Omental fat pad (tissue), 4 donors: ENCODE data around the gene PLS3. TPM values are rescaled to one million over a fixed set of nuclear protein-coding genes. Genes with fewer than 3 reads are reported as not detected.

ENCODE experiments used
- ATAC-seq: fragments of 150-250 bp; one replicate; pipeline ENCODE4 v1.9.1; 2016; ENCODE audit warnings: mild to moderate bottlenecking, moderate library complexity; ENCODE audit not compliant: low FRiP score
- DNase-seq: peaks from one replicate; pipeline ENCODE4 v3.0.0-alpha.2; 2019; ENCODE audit warnings: low spot score
- total RNA-seq, 4 donors: library from RNA; depleted of rRNA; stranded (reverse); fragments of >200 nt; gene quantifications; one replicate each; pipeline ENCODE4 v1.1.0, GENCODE V29; 2016
- TF ChIP-seq, protein P1 (sequence below), 3 donors: fragments of 450-650 bp; IDR thresholded peaks; one replicate each; pipeline ENCODE4 v1.5.1; 2016 to 2017; ENCODE audit warnings: antibody characterized with exemption in 3 of 3, mild to moderate bottlenecking in 3 of 3, moderate library complexity in 2 of 3

Gene PLS3
- total RNA-seq, 4 donors from 2014 or later: 60.6 to 96.5 (median 63.0) TPM

DNA sequence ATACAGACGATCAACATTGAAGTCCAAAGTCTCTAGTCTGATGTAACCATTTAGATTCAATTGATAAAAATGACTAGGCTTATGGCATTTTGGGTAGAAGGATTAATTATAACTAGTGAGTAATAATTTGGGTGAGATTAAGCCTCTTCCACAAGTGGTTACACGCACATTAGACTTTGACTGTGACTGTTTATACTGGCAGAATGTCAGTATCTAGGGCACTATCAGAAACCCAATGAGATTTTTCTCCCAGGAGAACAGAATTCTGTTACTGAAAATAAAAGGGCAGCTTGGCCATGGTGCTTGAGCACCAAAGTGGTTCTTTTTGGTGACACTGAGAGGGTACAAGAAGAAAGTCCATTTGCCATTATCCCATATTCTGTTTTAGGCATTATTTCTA lies 3.3 kb downstream of the PLS3 start:
- DNase-seq (no peak), ATAC-seq (no peak)
- TF ChIP-seq, protein P1, sequence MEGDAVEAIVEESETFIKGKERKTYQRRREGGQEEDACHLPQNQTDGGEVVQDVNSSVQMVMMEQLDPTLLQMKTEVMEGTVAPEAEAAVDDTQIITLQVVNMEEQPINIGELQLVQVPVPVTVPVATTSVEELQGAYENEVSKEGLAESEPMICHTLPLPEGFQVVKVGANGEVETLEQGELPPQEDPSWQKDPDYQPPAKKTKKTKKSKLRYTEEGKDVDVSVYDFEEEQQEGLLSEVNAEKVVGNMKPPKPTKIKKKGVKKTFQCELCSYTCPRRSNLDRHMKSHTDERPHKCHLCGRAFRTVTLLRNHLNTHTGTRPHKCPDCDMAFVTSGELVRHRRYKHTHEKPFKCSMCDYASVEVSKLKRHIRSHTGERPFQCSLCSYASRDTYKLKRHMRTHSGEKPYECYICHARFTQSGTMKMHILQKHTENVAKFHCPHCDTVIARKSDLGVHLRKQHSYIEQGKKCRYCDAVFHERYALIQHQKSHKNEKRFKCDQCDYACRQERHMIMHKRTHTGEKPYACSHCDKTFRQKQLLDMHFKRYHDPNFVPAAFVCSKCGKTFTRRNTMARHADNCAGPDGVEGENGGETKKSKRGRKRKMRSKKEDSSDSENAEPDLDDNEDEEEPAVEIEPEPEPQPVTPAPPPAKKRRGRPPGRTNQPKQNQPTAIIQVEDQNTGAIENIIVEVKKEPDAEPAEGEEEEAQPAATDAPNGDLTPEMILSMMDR (IDR thresholded peaks at IDR 0.05): no peak

DNA sequence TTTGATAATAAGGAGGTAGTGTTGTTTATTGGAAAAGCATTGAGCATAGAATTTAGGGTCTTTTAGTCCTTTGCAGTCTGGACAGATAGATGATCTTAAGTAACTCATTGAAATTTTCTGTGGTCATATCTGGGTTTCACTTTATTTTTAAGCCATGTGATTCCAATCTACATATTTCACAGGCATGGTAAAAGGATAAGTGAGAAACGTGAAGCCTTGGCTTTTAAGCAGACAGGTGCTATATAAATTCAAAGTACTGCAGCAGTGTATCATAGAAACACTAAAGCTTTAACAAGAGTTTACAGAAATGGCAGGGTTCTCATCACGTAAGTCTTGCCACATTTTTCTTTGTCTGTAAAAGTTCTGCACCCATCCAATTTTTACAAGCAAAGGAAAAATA lies 4.9 kb downstream of the PLS3 start:
- TF ChIP-seq, protein P1 (IDR thresholded peaks at IDR 0.05): no peak
- DNase-seq (no peak), ATAC-seq (no peak)

DNA sequence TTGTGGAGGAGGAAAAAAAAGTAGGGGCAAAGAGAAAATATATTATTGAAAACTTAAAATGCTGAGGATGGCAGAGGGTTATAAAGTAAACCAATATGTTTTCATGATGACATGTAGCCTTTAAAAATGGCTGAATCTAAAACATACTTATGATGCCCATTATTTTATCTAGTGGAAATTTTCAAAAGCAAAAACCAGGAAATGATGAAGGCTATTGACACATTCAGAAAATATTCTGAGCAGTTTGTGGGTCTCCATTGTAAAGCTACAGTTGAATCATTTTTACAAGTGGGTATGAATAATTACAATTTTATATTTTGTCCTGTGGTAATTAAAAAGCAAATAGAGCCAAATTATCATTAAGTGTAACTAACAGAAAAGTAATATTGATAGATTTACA lies 10.7 kb downstream of the PLS3 start:
- TF ChIP-seq, protein P1 (IDR thresholded peaks at IDR 0.05): no peak
- ATAC-seq: no peak
- no peak for DNase-seq

DNA sequence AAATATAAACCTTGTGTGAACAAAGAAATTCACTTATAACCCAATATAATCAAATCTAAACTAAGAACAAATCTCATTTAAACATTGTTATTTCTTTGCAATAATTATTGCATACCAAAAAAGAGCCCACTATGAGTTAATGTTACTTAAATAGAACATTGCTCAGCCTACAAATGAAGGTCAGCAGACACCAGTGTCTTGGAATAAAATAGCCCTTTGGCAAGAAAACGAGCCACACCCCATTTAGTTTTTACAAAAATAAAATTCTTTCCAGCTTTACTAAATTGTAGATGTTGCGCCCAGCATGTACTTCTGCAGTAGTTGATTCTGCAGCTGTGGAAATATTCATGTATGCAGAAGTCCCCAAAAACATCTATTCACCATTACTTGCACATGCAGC lies 12.2 kb downstream of the PLS3 start:
- TF ChIP-seq, protein P1 (IDR thresholded peaks at IDR 0.05): no peak
- ATAC-seq (no peak), DNase-seq (no peak)

DNA sequence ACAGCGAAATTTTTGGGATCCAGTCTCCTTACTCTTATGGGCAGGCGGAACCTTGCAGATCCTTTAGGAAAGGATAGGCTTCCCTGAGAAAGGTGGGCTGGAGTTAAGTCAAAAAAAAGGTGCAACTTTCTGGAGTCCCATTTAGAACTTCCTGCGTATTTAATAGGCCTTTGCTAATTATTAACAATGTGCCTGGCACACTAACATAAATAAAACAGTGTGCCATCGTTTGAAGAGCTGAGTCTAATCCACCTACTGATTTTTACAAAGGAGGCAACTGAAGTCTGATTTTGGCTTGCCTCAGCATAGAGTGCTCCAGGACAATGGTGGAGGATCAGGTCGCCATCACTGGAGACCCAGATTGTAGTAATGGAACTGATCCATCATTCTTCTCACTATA lies 15.7 kb downstream of the PLS3 start:
- DNase-seq (no peak), ATAC-seq (no peak)
- TF ChIP-seq, protein P1 (IDR thresholded peaks at IDR 0.05): no peak

DNA sequence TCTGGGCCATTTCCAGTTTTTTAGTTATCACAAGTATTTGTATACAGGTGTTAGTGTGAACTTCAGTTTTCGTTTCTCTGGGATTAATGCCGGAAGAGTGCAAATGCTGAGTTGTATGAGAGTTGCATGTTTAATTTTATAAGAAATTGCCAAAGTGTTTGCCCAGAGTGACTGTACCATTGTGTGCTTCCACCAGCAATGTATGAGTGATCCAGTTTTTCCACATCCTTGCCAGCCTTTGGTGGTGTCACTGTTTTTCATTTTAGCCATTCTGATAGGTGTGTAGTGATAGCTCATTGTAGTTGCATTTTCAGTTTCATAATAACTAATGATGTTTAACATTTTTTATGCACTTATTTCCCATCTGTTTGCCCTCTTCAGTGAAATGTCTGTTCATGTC lies 18.4 kb downstream of the PLS3 start:
- DNase-seq: no peak
- no peak for ATAC-seq
- TF ChIP-seq, protein P1 (IDR thresholded peaks at IDR 0.05): no peak

DNA sequence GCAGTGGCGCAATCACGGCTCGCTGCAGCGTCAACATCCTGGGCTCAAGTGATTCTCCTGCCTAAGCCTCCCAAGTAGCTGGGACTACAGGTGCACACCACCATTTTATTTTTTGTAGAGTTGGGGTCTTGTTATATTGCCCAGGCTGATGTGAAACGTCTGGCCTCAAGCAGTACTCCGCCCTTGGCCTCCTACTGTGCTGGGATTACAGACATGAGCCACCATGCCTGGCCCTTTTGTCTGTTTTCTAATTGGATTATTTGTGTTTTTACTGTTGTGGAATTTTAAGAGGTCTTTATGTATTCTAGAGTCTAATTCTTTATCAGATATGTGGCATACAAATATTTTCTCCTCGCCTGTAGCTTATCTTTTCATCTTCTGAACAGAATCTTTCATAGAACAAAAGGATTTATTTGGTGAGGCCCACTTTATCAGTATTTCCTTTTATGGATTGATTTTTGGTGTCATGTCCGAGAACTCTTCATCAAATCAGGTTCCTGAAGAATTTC lies 18.9 kb downstream of the PLS3 start:
- ATAC-seq (no peak), DNase-seq (no peak)
- TF ChIP-seq, protein P1 (IDR thresholded peaks at IDR 0.05): no peak
